Effector memory CD8-positive, alpha-beta T cell (primary cell): ENCODE measurements around the gene MEX3C.

Source experiments
- ATAC-seq: fragments of 150-1000 bp; cut with Tn5 transposase; replicated peaks from 2 replicates; pipeline ENCODE4 v1.10.0; 2021; ENCODE audit warnings: mild to moderate bottlenecking, moderate library complexity
- DNase-seq, 3 experiments: peaks; one replicate each; pipeline ENCODE4 v3.0.0; 2021
- H3K27ac Mint-ChIP-seq, 2 donors: one replicate each; pipeline ENCODE4 v1.8.0; 2022; ENCODE audit warnings: mild to moderate bottlenecking in 2 of 2, mixed read lengths in 2 of 2, moderate library complexity in 2 of 2
- H3K27me3 Mint-ChIP-seq, 2 donors: one replicate each; pipeline ENCODE4 v1.8.0; 2022; ENCODE audit warnings: mixed read lengths in 2 of 2
- H3K36me3 Mint-ChIP-seq: one replicate; pipeline ENCODE4 v1.8.0; 2022; ENCODE audit warnings: mild to moderate bottlenecking, moderate library complexity, mixed read lengths; ENCODE audit not compliant: insufficient read depth
- H3K4me1 Mint-ChIP-seq, 2 donors: one replicate each; pipeline ENCODE4 v1.8.0; 2022; ENCODE audit warnings: low read depth in 2 of 2, mixed read lengths in 2 of 2
- H3K4me3 Mint-ChIP-seq, 2 donors: one replicate each; pipeline ENCODE4 v1.8.0; 2022; ENCODE audit warnings: mild to moderate bottlenecking in 2 of 2, mixed read lengths in 2 of 2, moderate library complexity in 2 of 2
- H3K9me3 Mint-ChIP-seq, 2 donors: one replicate each; pipeline ENCODE4 v1.8.0; 2022; ENCODE audit warnings: mixed read lengths in 2 of 2
- total RNA-seq, 9 experiments: gene quantifications; one replicate each; lab custom pipeline; 2026; lab: John Stamatoyannopoulos, UW

Gene MEX3C
- 102 to 162 (median 132) reads per million in 9 experiments for total RNA-seq

DNA sequence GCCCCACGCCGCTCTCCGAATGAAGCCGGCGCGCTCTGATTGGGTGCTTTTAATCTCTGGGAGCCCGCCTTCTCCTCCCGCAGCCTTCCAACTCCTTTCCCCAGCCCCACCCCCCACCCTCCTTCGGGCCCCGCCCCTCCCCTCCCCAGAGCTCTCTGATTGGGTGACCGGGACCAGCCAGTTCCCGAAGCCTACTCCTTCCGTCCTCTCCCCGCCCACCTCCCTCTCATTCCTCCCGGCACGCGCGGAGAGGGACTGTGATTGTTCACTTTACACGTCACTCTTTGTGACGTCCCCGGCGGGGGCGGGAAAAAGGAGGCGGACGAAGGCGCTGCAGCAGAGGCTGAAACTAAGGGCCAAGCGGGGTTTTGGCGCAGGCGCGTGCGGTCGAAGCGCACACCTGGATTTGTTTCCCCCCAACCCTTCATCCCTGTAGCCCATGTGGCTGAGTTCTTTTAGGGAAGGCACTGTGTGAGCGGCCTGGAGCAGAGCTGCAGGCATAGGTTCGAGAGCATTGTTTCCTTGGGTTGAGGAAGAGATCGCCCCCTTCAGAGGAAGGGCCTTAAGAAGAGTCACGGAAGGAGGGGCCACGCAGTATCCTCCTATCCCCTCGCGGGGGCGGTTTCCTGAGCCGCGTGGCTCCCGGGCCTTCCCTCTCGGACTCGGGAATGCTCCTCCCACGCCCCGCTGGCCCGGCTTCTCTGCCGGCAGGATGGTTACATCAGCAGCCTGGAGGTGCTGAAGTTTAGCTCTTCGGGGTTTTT lies at the start of gene MEX3C:
Gene MEX3C, minus strand, starts transcription at position 21 of the 764 bp plus-strand sequence. CDS start 361 bp downstream, outside the sequence.
- Mint-ChIP-seq H3K9me3 (no peaks in the 10 kb centered on the region), H3K36me3 (peaks cover 23% of the 10 kb centered on the region), H3K27ac (peak within 1 kb of the TSS; percentile 71 to 92), H3K4me3 (peak within 1 kb of the TSS; percentile 89 to 93), H3K4me1 (peaks cover 28 to 29% of the 10 kb centered on the region in 2 donors), H3K27me3 (no peaks in the 10 kb centered on the region)
- ATAC-seq (peak; percentile 78), DNase-seq (peak; percentile 99 to 100 (median 99))

DNA sequence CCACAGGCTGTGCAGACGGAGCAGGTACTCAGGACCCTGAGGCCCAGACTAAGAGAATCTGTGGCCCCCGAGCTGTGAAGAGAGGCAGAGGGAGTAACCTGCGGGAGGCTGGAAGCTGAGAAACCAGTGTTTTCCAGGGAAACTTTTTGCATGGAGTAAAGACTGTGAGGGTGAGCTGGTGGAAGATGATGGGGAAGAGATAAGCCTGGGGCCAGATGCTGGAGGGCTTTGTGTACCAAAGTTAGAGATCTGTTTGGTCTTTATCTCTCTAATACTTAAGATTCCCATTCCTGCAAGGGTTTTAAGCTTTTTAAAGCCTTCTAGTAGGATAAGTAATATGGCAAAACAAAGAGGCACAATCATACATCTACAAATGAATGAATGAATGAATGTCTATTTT lies 43.7 kb upstream of the MEX3C start:
- no peaks in the 10 kb centered on the region for H3K27me3 Mint-ChIP-seq
- H3K36me3 Mint-ChIP-seq, result no peaks in the 10 kb centered on the region
- no peaks in the 10 kb centered on the region for H3K4me1 Mint-ChIP-seq
- ATAC-seq, result no peak
- H3K4me3 Mint-ChIP-seq, result no peak overlapping the region
- no peak overlapping the region for H3K27ac Mint-ChIP-seq
- H3K9me3 Mint-ChIP-seq, result no peaks in the 10 kb centered on the region
- no peak for DNase-seq

DNA sequence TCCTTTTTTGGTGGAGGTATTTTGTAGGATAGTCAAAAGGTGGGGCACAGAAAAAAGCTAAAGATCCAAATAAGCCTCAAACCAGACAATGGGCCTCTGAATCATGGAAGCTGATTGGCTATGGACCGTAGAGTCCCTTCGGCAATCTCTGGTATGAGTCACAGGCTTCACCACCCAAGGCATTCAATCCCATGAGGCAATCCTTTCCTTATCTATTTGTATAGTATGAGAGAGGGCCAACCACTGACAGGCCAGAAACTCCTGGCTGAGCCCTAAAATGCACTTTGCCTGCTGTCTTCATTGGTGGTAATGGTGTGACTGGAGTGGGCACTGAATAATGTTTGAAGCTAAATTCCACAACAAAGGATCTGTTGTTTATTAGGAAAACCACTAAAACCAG lies 38.7 kb upstream of the MEX3C start:
- no peaks in the 10 kb centered on the region for H3K9me3 Mint-ChIP-seq
- peak overlapping the region in 1 of 2 donors; percentile 38 for H3K27ac Mint-ChIP-seq
- no peak for ATAC-seq
- no peak for DNase-seq
- no peaks in the 10 kb centered on the region for H3K4me1 Mint-ChIP-seq
- peaks cover 0 to 22% of the 10 kb centered on the region in 2 donors for H3K27me3 Mint-ChIP-seq
- H3K36me3 Mint-ChIP-seq, result peaks cover 2% of the 10 kb centered on the region
- no peak overlapping the region for H3K4me3 Mint-ChIP-seq

DNA sequence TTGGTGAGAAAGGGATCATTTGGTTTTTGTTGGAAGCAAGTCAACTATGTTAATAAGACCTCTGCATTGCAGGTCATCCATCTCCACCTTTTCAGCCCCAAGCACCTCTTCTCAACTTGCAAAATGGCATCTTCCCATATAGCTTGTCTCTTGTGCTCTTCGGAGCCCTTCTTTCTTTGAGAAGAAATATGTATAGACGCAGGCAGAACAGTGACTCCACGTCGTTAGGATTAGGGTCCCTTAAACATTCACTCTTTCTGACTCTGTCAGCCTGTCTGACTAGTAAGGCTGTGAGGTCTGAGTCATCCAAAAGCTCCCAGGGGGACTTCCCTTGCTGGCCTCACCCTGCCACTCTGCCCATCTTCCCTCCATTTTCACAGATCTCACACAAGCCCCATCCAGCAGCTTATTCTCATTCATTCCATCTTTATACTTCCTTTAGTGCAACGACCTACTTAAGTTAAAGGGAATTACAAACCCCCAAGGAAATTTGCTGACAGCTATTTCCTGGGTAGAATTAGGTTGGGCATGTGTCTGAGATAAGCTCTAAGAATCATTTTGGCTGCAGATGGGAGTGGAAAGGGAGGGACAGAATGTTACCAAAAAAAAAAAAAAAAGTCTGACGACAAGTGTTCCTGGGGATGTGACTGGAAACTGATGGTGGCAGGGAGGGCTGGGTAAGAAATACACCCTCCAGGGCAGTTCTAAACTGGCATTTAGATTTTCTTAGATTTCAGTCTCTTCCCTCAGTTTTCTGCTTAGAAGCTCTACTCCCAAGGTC lies 37.7 kb upstream of the MEX3C start:
- ATAC-seq (no peak), DNase-seq (no peak)
- Mint-ChIP-seq H3K4me3 (no peak overlapping the region), H3K27me3 (peaks cover 0 to 22% of the 10 kb centered on the region in 2 donors), H3K4me1 (no peaks in the 10 kb centered on the region), H3K36me3 (peaks cover 2% of the 10 kb centered on the region), H3K9me3 (no peaks in the 10 kb centered on the region), H3K27ac (no peak overlapping the region)

DNA sequence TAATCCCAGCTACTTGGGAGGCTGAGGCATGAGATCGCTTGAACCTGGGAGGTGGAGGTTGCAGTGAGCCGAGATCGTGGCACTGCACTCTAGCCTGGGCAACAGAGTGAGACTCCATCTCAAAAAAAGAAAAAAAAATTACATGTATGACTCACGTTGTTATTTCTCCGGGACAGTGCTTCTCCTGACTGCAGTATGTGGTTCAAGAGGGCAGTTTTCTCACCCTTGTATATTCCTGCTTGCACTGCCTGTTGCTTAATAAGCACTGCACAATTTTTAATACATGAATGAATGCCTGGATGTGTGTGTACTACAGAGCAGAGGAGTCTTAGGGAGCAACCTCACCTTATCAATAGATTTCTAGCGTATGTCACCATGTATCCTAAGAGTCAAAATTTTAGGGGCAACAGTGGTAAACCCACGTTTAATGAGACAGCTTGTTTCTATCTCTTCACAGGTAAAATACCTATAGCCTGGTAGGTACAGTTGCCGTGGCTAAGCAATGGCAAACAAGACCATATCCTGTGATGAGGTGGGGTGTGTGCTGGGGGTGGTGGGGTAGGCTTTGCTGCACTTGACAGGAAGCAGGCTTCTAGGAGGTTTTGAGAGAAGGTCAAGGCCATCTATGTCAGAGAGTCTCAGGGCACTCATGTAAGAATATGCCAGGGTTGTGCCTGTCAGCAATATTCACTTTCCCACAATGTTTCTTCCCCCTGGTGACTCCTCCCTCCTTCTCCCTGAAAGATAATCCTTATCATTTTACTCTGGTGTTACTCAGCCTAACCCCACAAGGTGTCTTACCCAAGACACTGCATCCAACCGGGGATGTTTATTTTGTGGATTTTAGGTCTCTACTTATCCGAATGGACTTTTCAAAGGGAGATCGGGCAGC lies 36.9 kb upstream of the MEX3C start:
- Mint-ChIP-seq H3K4me1 (no peaks in the 10 kb centered on the region), H3K36me3 (peaks cover 2% of the 10 kb centered on the region), H3K4me3 (no peak overlapping the region), H3K27ac (no peak overlapping the region), H3K9me3 (no peaks in the 10 kb centered on the region), H3K27me3 (peaks cover 0 to 22% of the 10 kb centered on the region in 2 donors)
- DNase-seq, result no peak
- ATAC-seq, result no peak

DNA sequence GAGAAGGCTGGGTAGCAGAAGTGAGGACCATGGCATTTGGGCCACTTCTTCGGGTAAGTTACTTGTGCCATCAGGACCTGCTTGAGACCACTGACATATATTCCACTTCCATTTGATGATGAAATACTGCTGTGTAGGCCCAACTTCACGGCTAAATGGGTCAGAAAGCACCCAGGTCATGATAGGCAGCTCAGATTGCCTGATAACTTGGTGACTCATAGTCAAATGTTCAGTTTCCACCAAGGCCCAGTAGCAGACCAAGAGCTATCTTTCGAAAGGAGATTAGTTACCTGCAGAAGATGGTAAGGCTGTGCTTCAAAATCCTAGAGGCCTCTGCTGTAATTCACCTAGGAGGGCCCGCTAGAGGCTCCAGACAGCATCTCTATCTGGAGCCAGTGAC lies 31.8 kb upstream of the MEX3C start:
- Mint-ChIP-seq H3K4me3 (no peak overlapping the region), H3K27ac (no peak overlapping the region), H3K36me3 (peaks cover 2% of the 10 kb centered on the region), H3K9me3 (no peaks in the 10 kb centered on the region), H3K4me1 (no peaks in the 10 kb centered on the region), H3K27me3 (peaks cover 4 to 22% of the 10 kb centered on the region in 2 donors)
- DNase-seq, result no peak
- ATAC-seq, result no peak

DNA sequence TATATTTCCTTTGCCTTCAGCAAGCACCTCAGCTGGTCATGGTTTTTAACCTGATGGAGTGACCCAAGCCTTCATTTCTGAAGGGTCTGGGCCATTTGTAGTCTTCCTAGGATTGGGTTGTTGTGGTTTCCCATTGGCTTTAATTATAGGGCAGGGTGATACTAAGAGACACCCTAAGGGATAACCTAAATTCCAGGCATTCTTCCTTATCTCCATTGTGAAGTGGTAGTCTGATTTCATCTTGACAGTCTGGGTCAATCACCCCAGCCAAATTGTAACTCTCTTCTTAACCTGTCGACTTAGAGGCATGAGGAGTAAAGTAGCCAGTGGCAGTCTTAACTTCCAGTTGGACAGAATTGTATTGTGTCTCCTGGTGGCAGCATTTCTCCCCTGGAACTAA lies 30.2 kb upstream of the MEX3C start:
- Mint-ChIP-seq H3K9me3 (no peaks in the 10 kb centered on the region), H3K36me3 (peaks cover 2% of the 10 kb centered on the region), H3K27me3 (peaks cover 4 to 12% of the 10 kb centered on the region in 2 donors), H3K4me3 (no peak overlapping the region), H3K27ac (no peak overlapping the region), H3K4me1 (no peaks in the 10 kb centered on the region)
- ATAC-seq, result no peak
- no peak for DNase-seq

DNA sequence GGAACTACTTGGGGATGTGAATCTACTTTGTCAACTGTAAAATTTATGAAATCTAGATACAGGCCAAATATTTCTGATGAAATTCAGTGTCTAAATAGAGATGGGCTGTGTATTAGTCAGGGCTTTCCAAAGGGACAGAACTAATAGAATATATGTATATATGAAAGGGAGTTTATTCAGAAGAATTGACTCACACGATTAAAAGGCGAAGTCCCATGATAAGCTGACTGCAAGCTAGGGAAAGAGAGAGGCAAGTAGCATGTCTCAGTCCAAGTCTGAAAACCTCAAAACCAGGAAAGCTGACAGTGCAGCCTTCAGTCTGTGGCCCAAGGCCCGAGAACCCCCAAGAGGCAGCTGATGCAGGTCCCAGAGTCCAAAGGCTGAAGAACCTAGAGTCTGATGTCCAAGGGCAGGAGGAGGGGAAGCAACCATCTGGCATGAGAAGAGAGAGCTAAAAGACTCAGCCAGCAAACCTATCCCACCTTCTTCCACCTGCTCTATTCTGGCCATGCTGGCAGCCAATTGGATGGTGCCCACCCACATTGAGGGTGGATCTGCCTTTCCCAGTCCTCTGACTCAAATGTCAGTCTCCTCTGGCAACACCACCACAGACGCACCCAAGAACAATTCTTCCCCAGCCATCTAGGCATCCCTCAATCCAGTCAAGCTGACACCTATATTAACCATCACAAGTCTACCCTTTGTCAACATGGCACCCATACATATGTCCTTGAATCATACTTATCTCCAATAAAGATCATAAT lies 29.3 kb upstream of the MEX3C start:
- DNase-seq (no peak), ATAC-seq (no peak)
- H3K9me3 Mint-ChIP-seq, result no peaks in the 10 kb centered on the region
- no peaks in the 10 kb centered on the region for H3K36me3 Mint-ChIP-seq
- H3K27me3 Mint-ChIP-seq, result peaks cover 4% of the 10 kb centered on the region in 2 donors
- no peak overlapping the region for H3K27ac Mint-ChIP-seq
- H3K4me1 Mint-ChIP-seq, result no peaks in the 10 kb centered on the region
- H3K4me3 Mint-ChIP-seq, result no peak overlapping the region

DNA sequence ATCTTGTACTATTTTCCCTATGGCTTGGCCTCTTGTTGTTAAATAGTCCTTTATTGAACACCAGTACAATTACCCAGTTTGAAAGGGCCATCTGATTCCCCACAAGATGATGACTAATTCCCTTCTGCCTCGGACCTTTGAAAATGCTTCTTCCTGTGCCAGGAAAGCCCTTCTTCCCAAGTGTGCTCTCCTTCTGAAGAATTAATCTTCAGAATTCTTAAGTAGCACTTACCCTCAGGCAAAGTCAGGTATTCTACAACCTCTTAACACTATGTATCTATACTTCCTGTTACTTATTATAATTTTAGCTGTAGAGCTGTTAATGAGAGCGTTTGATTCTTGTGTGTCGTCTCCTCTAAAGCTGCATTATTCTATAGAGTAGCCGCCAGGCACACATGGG lies 28.6 kb upstream of the MEX3C start:
- peaks cover 0 to 2% of the 10 kb centered on the region in 2 donors for H3K9me3 Mint-ChIP-seq

DNA sequence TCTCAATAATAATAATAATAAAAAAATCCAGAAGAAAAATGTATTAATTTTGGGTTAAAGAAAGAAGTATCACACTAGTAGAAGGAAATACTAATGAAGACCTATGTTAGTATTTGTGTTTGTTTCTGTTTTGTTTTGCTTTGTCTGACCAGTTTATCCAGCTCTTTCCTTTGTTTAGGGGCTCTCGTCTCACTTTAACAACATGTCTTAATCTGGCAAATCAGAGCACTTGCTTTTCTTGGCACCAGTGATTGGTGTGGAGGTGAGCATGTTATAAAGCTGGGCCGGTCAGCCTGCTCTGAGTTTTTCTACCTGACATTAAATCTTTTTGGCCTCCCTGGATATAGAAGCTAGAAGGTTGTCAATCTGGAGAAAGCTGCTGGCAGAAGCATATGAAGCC lies 15.1 kb upstream of the MEX3C start:
- Mint-ChIP-seq H3K36me3 (no peaks in the 10 kb centered on the region), H3K4me3 (no peak overlapping the region), H3K4me1 (peaks cover 12 to 13% of the 10 kb centered on the region in 2 donors), H3K27me3 (peaks cover 0 to under 1% of the 10 kb centered on the region in 2 donors), H3K9me3 (no peaks in the 10 kb centered on the region), H3K27ac (peak overlapping the region in 1 of 2 donors; percentile 90)
- no peak for ATAC-seq
- DNase-seq, result no peak

More for the DNA sequence above, 28.6 kb upstream of the MEX3C start:
- H3K4me3 Mint-ChIP-seq, result no peak overlapping the region
- no peak overlapping the region for H3K27ac Mint-ChIP-seq
- peaks cover 0 to 4% of the 10 kb centered on the region in 2 donors for H3K27me3 Mint-ChIP-seq
- ATAC-seq (no peak), DNase-seq (no peak)
- H3K4me1 Mint-ChIP-seq, result no peaks in the 10 kb centered on the region
- H3K36me3 Mint-ChIP-seq, result no peaks in the 10 kb centered on the region

DNA sequence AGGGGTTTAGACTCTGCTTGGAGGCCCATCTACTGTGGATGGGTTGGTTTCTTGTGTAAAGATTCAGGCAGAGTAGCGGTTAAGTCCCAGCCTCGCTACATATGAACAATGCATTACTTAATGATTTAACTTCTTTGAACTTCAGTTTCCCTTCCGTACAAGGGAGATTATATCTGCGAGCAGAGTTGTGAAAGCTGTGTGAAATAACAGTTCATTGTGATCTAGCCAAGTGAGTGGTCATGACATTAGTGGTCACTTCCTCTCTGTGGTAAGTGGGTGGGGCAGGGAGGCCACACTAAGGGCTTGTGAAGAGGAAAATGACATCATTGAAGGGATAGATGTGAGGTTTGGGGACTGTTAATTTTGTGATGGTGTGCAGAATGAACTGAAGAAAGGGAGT lies 14.1 kb upstream of the MEX3C start:
- no peaks in the 10 kb centered on the region for H3K27me3 Mint-ChIP-seq
- ATAC-seq, result peak; percentile 93
- H3K27ac Mint-ChIP-seq, result peak overlapping the region; percentile 68 to 90
- H3K36me3 Mint-ChIP-seq, result no peaks in the 10 kb centered on the region
- no peaks in the 10 kb centered on the region for H3K9me3 Mint-ChIP-seq
- peak overlapping the region; percentile 3 to 15 for H3K4me3 Mint-ChIP-seq
- peaks cover 12 to 13% of the 10 kb centered on the region in 2 donors for H3K4me1 Mint-ChIP-seq
- peak; percentile 32 to 35 (median 32) for DNase-seq

DNA sequence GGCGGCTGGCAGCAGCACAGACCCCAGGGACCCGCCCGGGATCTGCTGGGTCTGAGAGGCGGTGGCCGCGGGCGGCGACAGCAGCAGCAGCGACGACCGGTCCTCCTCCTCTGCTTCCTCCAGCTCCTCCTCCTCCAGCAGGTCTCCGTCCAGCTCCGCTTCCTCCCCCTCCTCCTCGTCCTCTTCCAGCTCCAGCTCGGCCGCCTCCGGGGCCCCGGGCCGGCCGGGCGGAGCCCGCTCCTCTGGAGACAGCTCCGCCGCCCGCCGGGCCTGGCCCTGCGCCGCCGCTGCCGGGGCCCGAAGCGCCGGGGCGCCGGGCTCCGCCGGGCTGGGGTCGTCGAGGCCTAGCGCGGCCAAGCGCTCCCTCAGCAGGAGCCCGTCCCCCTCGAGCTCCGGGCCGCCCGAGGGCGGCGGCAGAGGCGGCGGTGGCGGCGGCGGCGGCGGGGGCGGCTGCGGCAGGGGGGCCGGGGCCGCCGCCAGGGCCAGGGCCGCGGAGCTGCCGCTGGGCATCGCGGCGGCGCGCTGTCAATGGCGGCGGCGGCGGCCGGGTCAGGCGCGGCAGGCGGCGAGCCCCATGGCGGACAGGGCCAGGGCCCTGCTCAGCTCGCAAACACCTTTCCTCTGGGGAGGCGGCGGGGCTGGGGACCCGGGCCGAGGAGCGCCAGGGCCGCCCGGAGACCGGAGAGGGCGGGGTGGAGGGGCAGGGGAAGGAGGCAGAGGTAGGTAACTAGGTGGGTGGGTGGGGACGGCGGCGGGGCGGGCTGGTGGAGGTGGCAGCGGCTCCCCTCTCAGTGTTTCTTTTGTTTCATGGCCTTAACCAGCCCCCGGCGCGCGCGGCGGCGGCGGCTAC lies 445 bp downstream of the MEX3C start:
- Mint-ChIP-seq H3K27me3 (no peaks in the 10 kb centered on the region), H3K36me3 (peaks cover 23% of the 10 kb centered on the region), H3K9me3 (no peaks in the 10 kb centered on the region), H3K4me1 (peaks cover 33 to 35% of the 10 kb centered on the region in 2 donors), H3K27ac (peak overlapping the region; percentile 71 to 92), H3K4me3 (peak overlapping the region; percentile 89 to 93)
- no peak for ATAC-seq
- DNase-seq, result peak in 2 of 3 experiments; percentile 6 to 32
